ENCODE data around the gene AMDHD1.

AMDHD1 gene

DNA sequence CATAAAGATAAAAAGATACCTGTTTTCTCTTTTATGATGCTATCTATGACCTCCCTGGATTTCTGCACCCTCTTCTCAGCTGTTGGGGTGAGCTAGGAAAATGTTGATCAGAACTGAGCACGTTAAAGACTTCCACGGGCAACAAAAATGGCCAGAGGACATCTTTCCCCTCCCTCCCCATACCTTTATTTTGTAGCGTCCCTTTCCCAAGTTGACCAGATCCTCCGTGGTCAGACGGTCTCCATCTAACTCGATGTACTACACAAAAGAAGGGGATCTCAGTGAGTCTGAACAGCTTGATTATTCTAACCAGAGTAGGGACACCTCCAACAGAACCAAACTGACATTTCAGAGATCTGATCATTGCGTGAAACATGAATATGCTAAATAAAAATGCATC is 50.8 kb downstream of the AMDHD1 start:
- in situ Hi-C loops (cut with MboI; ENCODE audit: low sequenced_read_pairs) = no loop called here

DNA sequence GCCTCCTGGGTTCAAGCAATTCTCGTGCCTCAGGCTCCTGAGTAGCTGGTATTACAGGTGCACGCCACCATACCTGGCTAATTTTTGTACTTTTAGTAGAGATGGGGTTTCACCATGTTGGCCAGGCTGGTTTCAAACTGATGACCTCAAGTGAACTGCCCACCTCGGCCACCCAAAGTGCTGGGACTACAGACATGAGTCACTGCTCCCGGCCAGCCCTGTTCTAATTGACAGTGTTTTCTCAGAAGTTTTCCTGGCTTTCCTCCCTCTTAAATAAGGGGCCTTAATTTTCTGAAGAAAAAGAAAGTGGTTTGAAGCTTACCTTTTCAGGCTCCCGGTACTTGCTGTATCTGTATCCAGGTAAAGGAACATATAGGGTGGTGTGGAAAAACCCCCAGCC is 51.3 kb downstream of the AMDHD1 start:
- in situ Hi-C loops (cut with MboI; ENCODE audit: low sequenced_read_pairs) = no loop called here

DNA sequence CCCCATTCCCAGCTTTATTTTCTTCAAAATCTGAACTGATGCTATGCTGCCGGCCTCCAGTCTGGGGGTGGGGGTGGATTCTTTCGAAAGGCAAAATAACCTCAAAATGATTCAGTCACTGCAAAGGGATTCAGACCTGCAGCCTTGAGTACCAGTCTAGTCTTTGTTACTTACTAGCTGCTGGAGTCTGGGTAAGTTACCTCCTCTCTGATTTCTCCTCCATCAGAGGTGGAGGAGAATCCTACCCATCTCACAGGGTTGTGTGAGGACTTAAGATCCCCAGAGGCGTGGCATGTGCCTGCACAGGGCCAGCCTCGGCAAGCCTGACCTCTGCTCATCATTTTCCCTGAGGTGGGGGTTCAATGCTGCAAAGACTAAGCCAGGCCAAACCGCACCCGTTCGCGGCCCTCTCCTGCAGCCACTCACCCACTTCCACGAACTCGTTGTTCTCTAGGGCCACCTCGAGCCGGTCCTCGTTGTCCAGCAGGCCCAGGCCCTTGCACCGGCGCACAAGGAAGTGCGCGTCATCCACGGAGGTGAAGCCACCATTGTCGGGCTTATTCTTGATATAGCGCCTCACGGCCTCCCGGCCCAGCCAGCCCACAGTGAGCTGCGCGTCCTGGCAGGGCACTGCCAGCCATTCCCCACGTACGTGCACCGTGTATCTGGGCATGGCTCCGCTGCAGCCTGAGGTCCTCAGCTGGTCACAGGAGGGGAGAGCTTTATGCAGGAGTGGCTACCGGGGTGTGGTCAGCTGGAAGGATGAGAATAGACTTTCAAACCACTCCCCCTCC is 52.3 kb downstream of the AMDHD1 start:
- in situ Hi-C loops (cut with MboI; ENCODE audit: low sequenced_read_pairs) = no loop called here

DNA sequence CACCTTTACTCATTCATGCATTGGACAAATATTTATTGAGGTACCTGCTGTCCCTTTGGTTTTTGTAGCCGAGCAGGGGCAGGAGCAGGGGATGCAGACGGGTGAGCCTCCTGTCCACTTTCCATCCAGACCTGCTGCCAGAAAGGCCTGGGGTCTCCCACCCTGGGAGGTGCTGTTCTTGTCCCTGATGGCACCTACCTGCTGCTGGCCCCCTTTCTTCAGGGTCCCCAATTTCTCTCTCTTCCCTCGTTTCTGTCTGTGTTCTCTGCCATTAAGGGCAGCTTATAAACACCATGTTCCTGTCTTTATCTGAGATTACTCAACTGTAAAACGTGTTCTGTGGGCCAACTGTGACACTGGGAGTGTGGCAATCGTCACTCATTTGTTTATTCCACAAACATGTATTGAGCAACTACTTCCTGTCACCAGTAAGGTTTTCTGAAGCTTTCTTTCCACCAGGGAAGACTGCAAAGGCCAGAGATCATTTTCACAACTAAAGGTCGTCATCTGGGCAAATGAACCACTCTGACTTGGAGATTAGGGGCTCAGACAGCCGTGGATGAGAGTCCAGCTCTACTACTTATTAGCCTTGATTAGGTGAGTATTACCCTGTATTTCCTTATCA is 53.0 kb downstream of the AMDHD1 start, which contains the start of gene HAL:
TSS of gene HAL (minus strand) at position 311 of the 625 bp plus-strand sequence. CDS start 434 bp downstream, outside the sequence.
- in situ Hi-C loops (cut with MboI; ENCODE audit: low sequenced_read_pairs) = no loop called here

DNA sequence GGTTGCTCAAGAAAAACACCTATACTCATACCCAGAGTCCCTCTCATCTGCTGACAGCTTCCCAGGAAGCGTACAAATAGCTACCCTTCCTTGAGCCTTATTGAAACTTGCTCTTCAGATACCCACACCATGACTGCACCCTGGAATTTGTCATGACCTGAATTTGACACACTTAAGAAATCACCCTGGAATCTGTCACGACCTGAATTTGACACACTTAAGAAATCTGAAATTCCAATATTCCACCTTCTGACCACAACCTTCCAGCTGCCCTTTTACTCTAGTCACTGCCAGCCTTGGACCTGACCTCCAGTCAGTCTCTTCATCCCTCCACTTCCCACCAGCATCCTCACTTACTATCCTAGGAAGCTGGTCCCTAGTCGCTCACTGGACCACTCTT is 54.1 kb downstream of the AMDHD1 start:
- in situ Hi-C loops (cut with MboI; ENCODE audit: low sequenced_read_pairs) = no loop called here

DNA sequence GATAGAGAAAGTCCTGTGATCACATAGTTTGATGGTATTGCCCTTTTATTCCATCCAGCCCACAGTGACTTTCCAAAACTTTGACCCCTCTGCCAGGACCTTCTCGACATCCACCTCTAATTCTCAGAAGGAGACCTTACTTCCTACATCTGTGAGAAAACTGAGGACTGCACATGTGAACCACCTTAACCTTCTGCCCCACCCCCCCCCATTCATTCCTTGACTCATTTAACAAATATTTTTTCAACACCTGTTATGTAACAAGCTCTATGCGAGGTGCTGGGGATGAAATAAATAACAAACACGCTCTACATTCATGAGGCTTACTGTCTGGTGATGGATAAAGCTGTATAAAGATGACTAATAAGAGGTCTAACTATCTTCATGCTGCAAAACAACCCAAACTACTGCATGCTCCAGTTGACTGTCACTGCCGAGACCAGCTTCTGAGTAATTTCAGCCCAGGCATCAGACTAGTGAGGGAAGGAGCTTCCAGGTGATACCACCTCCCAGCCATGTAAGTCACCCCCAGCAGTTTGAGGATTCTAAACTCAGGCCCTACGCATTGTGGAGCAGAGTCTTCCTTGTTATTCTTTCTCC is 54.9 kb downstream of the AMDHD1 start:
- in situ Hi-C loops (cut with MboI; ENCODE audit: low sequenced_read_pairs) = no loop called here

DNA sequence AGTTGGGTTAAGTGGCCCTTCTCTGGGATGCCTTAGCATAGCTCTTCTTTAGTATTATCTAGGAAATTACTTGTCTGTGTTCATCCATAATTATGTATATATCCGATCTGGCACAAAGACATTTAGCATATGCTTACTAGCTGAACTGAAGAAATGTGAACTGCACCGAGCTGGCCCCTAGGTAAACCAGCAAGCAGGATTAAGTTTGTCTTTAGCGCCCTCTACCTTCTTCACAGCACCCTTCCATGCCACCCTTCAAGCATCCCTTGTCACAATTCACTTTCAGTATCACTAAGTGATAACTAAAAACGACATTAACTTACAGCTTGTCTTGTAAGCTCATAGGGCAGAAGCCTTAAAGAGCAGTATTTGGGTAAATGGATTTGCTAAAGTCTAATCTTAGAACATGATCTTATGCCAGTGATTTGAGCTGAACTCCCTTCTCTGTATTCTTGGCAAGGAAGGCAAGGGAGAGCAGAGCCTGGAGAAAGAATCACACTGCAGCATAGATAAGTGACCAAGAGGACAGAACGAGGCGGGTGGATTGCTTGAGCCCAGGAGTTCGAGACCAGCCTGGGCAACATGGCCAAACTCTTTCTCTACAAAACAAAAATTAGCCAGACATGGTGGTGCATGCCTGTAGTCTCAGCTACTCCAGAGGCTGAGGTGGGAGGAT is 55.6 kb downstream of the AMDHD1 start:
- in situ Hi-C loops (cut with MboI; ENCODE audit: low sequenced_read_pairs) = no loop called here

DNA sequence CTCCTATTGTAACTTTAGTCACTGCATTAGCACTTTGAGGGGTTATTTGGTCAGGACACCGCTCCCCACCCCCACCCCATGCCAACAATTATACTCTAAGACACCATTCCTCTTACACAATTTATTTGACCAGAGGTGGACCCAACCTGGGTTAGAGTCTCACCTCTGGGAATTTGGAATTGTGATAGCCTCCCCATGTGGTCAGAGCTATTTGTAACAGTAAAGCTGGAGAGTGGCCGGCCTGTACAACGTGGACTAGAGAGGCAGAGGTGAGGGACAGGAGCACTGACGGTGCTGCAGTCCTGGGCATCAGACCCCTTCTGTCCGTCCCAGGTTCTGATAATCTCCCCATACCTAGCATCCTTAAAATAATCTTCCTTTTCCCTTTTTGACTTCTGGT is 56.4 kb downstream of the AMDHD1 start:
- in situ Hi-C loops (cut with MboI; ENCODE audit: low sequenced_read_pairs) = no loop called here

DNA sequence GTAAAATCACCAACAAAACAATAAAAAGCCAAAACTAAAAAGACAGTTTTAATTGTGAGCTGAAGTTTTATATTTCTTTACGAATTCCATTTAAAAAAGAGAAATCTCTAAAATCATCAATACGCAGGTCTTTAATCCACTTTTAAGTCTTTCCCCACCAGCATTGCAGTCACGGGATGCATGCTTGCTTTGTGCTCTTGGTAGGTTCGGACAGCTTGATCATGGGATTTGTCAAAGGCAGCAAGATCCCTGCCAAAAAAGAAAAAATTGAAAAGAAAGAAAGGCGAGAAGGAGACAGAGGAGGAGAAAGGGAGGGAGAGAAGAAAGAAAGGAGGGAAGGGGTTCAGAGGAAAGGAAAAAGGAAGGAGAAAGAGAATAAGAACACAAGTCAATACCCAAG is 57.7 kb downstream of the AMDHD1 start:
- in situ Hi-C loops (cut with MboI; ENCODE audit: low sequenced_read_pairs) = no loop called here

DNA sequence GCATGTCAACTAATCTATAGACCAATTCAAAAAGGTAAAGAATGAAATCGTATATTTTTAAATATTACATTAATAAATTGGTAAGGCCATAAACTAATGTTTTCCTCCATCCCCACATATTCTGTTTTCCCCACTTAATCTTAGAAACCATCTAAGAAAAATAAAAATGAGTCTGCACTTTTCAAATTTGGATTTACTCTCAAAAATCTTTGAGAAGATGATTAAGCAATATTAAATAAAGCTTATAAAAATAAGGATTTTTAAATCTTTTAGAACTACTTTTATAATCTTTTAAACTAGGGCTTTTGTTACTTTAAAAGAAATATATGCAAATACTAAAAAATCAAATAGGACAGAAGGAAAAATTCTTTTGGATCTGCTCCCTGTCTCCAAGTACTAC is 63.6 kb downstream of the AMDHD1 start:
- in situ Hi-C loops (cut with MboI; ENCODE audit: low sequenced_read_pairs) = no loop called here

DNA sequence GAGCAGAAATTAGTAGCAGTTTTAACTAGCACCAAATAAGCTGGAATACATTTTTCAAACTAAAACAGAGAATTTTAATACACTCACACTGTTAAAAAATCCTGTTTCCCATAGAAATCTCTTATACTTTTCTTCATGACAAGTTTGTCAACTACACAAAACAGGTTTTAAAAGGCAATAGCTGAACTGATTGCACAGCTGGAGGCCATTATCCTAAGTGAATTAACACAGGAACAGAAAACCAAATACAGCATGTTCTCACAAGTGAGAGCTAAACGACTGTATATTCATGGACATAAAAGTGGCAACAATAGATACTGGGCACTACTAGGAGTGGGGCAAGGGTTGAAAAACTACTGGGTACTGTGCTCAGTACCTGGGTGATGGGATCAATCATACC is 64.6 kb downstream of the AMDHD1 start:
- in situ Hi-C loops (cut with MboI; ENCODE audit: low sequenced_read_pairs) = no loop called here

DNA sequence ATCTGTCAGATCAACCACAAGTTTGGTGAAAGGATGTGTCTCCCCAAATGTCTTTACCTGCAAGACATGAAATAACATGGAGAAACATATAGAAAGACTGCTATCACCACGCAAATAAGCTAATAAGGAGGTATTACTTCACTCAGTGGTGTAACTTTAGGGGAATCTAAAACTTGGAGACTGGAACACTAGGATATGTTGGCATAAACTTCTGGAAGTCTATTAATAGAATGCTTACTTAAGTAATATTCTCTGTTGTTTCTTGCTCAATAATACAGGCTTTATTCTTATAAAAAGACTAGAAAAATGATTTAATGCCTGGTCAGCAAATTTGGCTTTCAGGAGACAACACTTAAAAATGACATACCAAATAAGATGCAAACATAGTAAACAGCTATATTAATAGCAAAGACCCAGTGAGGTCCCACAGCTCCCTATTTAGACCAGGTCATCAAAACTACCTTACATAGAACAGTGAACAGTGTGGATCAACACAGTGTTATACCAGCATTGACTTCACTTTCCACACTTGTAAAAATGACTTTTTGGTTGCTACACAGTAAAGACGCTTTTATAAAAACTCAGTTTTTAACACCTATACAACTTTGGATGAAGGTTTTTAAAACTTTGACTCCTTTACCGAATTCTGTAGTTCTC is 71.9 kb downstream of the AMDHD1 start:
- in situ Hi-C loops (cut with MboI; ENCODE audit: low sequenced_read_pairs) = no loop called here

DNA sequence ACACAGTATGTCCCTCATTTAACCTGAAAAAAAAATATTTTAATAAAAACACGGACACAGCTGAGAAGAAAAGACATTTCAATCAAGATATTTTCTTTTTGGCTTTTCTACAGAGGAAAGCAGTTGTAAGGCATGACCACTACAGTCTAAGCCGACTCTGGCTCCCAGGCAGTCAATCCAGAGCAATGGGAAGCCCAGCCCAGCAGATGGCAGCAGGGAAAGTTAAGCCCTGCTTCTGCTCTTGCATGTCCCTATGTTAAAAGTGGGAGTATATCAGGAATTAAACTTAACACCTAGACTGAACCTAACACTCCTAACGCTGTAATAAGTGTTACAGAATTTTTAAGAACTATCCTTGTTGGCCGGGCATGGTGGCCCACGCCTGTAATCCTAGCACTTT is 72.5 kb downstream of the AMDHD1 start:
- in situ Hi-C loops (cut with MboI; ENCODE audit: low sequenced_read_pairs) = no loop called here
